ENCODE measurements around the gene EMP1.

EMP1 gene

DNA sequence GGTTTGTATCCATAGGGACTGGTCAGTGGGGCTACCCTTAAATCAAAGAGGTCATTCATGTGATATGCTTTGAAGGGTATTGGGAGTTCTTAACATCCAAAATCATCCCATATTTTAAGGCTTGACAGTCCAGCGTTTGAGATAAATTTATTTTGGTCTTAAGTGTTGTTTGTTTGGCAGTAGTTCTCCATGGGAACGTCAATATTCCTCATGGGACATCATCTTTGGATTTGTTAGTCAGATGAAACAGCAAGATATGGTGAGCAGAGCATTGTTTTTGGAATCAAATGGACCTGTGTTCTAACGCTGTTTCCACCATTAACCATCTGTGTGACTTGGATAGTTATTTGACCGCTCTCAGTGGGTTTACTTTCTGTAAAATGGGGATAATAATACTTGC, 47.1 kb upstream of the EMP1 start:
- H3K27ac ChIP-seq (ENCODE audit: low read depth, low read length, poor library complexity, severe bottlenecking), result no peak overlapping the region
- 0 out of 2 replicates have a peak, but pooled peaks cover 5% of the 10 kb centered on the region for H3K27me3 ChIP-seq (ENCODE audit: insufficient read depth, low read length)
- H2AFZ ChIP-seq (ENCODE audit: low read length), result no peak overlapping the region
- no peak for TF ChIP-seq EZH2 (IDR thresholded peaks at IDR 0.05; ENCODE audit: borderline replicate concordance, low read length)
- H3K4me3 ChIP-seq (ENCODE audit: low read depth, low read length, poor library complexity, severe bottlenecking), result no peak overlapping the region
- H4K20me1 ChIP-seq (ENCODE audit: insufficient read depth, low read length), result no peaks in the 10 kb centered on the region
- no peaks in the 10 kb centered on the region for H3K9me2 ChIP-seq (ENCODE audit: low read depth, low read length)
- no peak overlapping the region for H3K4me2 ChIP-seq (ENCODE audit: low read length)
- no peaks in the 10 kb centered on the region for H3F3A ChIP-seq (ENCODE audit: insufficient read depth, low read length)
- no peaks in the 10 kb centered on the region for H3K9me3 ChIP-seq (ENCODE audit: low read length)
- H3K4me1 ChIP-seq (ENCODE audit: insufficient read depth, low read length, severe bottlenecking), result no peaks in the 10 kb centered on the region
- no peaks in the 10 kb centered on the region for H3K79me2 ChIP-seq (ENCODE audit: insufficient read depth, low read length)
- H3K36me3 ChIP-seq (ENCODE audit: insufficient read depth, low read length), result no peaks in the 10 kb centered on the region
- no peak overlapping the region for H3K9ac ChIP-seq (ENCODE audit: low read length)

DNA sequence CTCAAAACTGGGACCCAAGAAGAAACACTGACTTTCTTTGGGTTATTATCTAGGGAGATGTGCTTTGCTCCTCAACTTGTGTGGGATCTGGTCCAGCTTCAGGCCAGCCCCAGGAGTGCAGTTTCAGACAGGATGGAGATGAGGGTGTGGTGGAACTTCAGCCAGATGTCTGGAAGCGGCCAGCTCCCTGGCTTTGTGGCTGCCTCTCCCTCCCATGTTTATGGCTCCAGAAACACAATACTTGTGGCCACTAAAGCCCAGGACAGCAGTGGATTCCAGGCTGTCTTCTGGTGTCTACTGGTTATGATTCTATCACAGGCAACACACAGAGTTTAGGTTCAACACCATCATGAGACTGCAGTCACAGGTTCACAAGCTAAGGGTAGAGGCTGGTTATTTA, 44.2 kb upstream of the EMP1 start:
- Histone ChIP-seq H2AFZ (ENCODE audit: low read length) (no peak overlapping the region), H3K9me2 (ENCODE audit: low read depth, low read length) (no peaks in the 10 kb centered on the region), H3K4me3 (ENCODE audit: low read depth, low read length, poor library complexity, severe bottlenecking) (no peak overlapping the region), H3K36me3 (ENCODE audit: insufficient read depth, low read length) (no peaks in the 10 kb centered on the region), H3K27ac (ENCODE audit: low read depth, low read length, poor library complexity, severe bottlenecking) (no peak overlapping the region), H3K9me3 (ENCODE audit: low read length) (no peaks in the 10 kb centered on the region), H3K4me1 (ENCODE audit: insufficient read depth, low read length, severe bottlenecking) (no peaks in the 10 kb centered on the region), H3K79me2 (ENCODE audit: insufficient read depth, low read length) (no peaks in the 10 kb centered on the region), H3F3A (ENCODE audit: insufficient read depth, low read length) (no peaks in the 10 kb centered on the region), H3K27me3 (ENCODE audit: insufficient read depth, low read length) (0 out of 2 replicates have a peak, but pooled peaks cover 5% of the 10 kb centered on the region), H3K4me2 (ENCODE audit: low read length) (no peak overlapping the region), H3K9ac (ENCODE audit: low read length) (no peak overlapping the region), H4K20me1 (ENCODE audit: insufficient read depth, low read length) (no peaks in the 10 kb centered on the region)
- TF ChIP-seq EZH2 (IDR thresholded peaks at IDR 0.05; ENCODE audit: borderline replicate concordance, low read length), result no peak
- TF ChIP-seq, protein P1, sequence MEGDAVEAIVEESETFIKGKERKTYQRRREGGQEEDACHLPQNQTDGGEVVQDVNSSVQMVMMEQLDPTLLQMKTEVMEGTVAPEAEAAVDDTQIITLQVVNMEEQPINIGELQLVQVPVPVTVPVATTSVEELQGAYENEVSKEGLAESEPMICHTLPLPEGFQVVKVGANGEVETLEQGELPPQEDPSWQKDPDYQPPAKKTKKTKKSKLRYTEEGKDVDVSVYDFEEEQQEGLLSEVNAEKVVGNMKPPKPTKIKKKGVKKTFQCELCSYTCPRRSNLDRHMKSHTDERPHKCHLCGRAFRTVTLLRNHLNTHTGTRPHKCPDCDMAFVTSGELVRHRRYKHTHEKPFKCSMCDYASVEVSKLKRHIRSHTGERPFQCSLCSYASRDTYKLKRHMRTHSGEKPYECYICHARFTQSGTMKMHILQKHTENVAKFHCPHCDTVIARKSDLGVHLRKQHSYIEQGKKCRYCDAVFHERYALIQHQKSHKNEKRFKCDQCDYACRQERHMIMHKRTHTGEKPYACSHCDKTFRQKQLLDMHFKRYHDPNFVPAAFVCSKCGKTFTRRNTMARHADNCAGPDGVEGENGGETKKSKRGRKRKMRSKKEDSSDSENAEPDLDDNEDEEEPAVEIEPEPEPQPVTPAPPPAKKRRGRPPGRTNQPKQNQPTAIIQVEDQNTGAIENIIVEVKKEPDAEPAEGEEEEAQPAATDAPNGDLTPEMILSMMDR (IDR thresholded peaks at IDR 0.05; ENCODE audit: low read length), result no peak

- Histone ChIP-seq H3K4me3 (ENCODE audit: low read depth, low read length, poor library complexity, severe bottlenecking) (no peak overlapping the region), H3K9me2 (ENCODE audit: low read depth, low read length) (no peaks in the 10 kb centered on the region), H3K9me3 (ENCODE audit: low read length) (no peaks in the 10 kb centered on the region), H3K4me2 (ENCODE audit: low read length) (no peak overlapping the region), H3K36me3 (ENCODE audit: insufficient read depth, low read length) (no peaks in the 10 kb centered on the region), H3K27ac (ENCODE audit: low read depth, low read length, poor library complexity, severe bottlenecking) (no peak overlapping the region), H3K9ac (ENCODE audit: low read length) (no peak overlapping the region), H3K27me3 (ENCODE audit: insufficient read depth, low read length) (0 out of 2 replicates have a peak, but pooled peaks cover 5% of the 10 kb centered on the region), H3F3A (ENCODE audit: insufficient read depth, low read length) (no peaks in the 10 kb centered on the region), H3K4me1 (ENCODE audit: insufficient read depth, low read length, severe bottlenecking) (no peaks in the 10 kb centered on the region), H3K79me2 (ENCODE audit: insufficient read depth, low read length) (no peaks in the 10 kb centered on the region), H2AFZ (ENCODE audit: low read length) (no peak overlapping the region), H4K20me1 (ENCODE audit: insufficient read depth, low read length) (no peaks in the 10 kb centered on the region)
- TF ChIP-seq EZH2 (IDR thresholded peaks at IDR 0.05; ENCODE audit: borderline replicate concordance, low read length), result no peak
- TF ChIP-seq, protein P1 (IDR thresholded peaks at IDR 0.05; ENCODE audit: low read length), result no peak
These were observed 43.8 kb upstream of the EMP1 start for GRCh38 chr12:13152756-13153155.

DNA sequence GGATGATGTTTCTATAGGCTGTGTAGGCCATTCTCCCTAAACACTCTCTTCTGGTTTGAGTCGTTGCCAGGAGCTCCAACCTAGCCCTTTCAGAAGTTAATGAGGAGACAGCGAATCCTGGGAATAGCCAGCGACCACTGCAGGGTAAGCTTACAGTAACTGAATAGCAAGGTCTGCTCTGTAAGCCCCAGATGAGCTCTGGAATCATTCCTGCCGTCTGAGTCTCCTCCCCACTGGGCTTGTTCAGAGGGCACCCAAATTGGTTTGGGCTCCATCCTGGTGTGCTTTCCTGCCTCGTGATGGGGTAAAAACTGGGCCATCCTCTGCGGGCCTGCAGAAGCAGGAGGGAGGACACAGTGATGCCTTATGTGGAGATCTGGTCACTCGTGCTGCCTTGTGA, 43.3 kb upstream of the EMP1 start:
- no peak overlapping the region for H2AFZ ChIP-seq (ENCODE audit: low read length)
- no peak overlapping the region for H3K4me3 ChIP-seq (ENCODE audit: low read depth, low read length, poor library complexity, severe bottlenecking)
- no peaks in the 10 kb centered on the region for H3K36me3 ChIP-seq (ENCODE audit: insufficient read depth, low read length)
- no peaks in the 10 kb centered on the region for H3K4me1 ChIP-seq (ENCODE audit: insufficient read depth, low read length, severe bottlenecking)
- H3K9me2 ChIP-seq (ENCODE audit: low read depth, low read length), result no peaks in the 10 kb centered on the region
- H3F3A ChIP-seq (ENCODE audit: insufficient read depth, low read length), result no peaks in the 10 kb centered on the region
- H3K9me3 ChIP-seq (ENCODE audit: low read length), result no peaks in the 10 kb centered on the region
- H3K27me3 ChIP-seq (ENCODE audit: insufficient read depth, low read length), result 0 out of 2 replicates have a peak, but pooled peaks cover 5% of the 10 kb centered on the region
- no peak overlapping the region for H3K4me2 ChIP-seq (ENCODE audit: low read length)
- TF ChIP-seq, protein P1 (IDR thresholded peaks at IDR 0.05; ENCODE audit: low read length), result no peak
- no peak overlapping the region for H3K27ac ChIP-seq (ENCODE audit: low read depth, low read length, poor library complexity, severe bottlenecking)
- no peaks in the 10 kb centered on the region for H3K79me2 ChIP-seq (ENCODE audit: insufficient read depth, low read length)
- H3K9ac ChIP-seq (ENCODE audit: low read length), result no peak overlapping the region
- H4K20me1 ChIP-seq (ENCODE audit: insufficient read depth, low read length), result no peaks in the 10 kb centered on the region
